Mammary epithelial cell (primary cell): Measurements from ENCODE around the gene GPR132.

Experiments used
- EZH2 ChIP-seq: IDR thresholded peaks from 2 replicates; pipeline ENCODE4 v1.6.1; 2012; ENCODE audit warnings: low read length, inconsistent platforms, borderline replicate concordance
- TF ChIP-seq, protein P1 (sequence below), 2 donors: IDR thresholded peaks in 1 of 2; conservative IDR thresholded peaks in 1 of 2; 2 replicates each; pipeline ENCODE4 v1.5.1; 2011 to 2012; ENCODE audit warnings: inconsistent platforms in 2 of 2, low read length in 2 of 2, mild to moderate bottlenecking in 2 of 2, control low read depth in 1 of 2, low read depth in 1 of 2; ENCODE audit not compliant: insufficient read depth in 1 of 2; ENCODE audit errors: extremely low read depth in 1 of 2

DNA sequence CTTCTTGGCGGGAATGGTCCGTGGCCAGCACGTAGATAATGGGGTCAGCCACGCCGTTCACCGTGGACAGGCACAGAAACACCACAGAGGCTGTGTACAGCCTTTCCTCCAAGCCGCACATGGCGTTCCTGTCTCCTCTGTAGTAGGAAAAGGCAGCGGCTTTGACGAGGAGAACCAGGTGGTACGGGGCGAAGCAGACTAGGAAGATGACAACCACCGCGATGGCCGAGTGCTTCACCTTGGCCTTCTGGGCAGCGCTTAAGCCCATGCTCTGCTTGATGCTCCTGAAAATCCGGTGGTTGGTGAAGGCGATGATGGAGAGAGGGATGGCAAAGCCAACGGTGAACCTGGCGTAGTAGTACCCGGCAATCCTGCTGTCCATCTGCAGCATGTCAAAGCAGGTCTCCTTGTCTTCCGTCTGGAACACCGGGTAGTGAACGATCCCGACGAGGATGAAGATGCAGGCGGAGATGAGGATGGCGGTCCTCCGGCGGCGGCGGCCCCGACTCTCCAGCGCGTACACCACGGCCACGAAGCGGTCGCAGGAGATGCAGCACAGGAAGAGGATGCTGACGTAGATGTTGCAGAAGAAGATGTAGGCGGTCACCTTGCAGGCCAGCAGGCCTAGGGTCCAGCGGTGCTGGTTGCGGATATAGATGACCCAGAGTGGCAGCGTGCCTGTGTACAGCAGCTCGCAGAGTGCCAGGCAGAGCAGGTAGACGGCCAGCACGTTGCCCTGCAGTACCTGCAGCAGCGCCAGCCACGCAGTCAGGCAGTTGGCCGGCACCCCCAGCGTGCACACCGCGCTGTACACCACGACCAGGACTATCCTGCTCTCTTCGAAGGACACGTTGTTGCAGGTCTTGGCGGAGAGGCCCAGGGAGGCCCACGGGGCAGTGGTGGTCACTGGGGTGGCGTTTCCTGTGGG, 13.8 kb downstream of the GPR132 start:
- no peak for TF ChIP-seq EZH2
- TF ChIP-seq, protein P1, sequence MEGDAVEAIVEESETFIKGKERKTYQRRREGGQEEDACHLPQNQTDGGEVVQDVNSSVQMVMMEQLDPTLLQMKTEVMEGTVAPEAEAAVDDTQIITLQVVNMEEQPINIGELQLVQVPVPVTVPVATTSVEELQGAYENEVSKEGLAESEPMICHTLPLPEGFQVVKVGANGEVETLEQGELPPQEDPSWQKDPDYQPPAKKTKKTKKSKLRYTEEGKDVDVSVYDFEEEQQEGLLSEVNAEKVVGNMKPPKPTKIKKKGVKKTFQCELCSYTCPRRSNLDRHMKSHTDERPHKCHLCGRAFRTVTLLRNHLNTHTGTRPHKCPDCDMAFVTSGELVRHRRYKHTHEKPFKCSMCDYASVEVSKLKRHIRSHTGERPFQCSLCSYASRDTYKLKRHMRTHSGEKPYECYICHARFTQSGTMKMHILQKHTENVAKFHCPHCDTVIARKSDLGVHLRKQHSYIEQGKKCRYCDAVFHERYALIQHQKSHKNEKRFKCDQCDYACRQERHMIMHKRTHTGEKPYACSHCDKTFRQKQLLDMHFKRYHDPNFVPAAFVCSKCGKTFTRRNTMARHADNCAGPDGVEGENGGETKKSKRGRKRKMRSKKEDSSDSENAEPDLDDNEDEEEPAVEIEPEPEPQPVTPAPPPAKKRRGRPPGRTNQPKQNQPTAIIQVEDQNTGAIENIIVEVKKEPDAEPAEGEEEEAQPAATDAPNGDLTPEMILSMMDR (conservative IDR thresholded peaks at IDR 0.05 in 1 of 2, IDR thresholded peaks at IDR 0.05 in 1 of 2; ENCODE audit: extremely low read depth in 1 of 2, insufficient read depth in 1 of 2, low read depth in 1 of 2, low read length in 2 of 2): no peak
